ENCODE measurements around the gene SMARCD3.

Gene SMARCD3

GRCh38 chr7:151245360-151246101 is 3.0 kb downstream of the SMARCD3 start:
- TF ChIP-seq POLR2A (IDR thresholded peaks at IDR 0.05; ENCODE audit: low read depth, low read length) (no peak), TAF1 (IDR thresholded peaks at IDR 0.05; ENCODE audit: low read depth, low read length) (no peak), SPI1 (IDR thresholded peaks at IDR 0.05; ENCODE audit: low read depth, low read length) (no peak), POLR2AphosphoS5 (IDR thresholded peaks at IDR 0.05; ENCODE audit: low read depth, low read length) (no peak), POU2F2 (IDR thresholded peaks at IDR 0.05; ENCODE audit: low read depth, low read length) (no peak), PAX5 (IDR thresholded peaks at IDR 0.05; ENCODE audit: insufficient read depth, low read length, severe bottlenecking) (no peak)
- FAIRE-seq (no peak), DNase-seq (ENCODE audit: insufficient read length, low spot score) (peak; percentile 91)

GRCh38 chr7:151244841-151245346 is 3.6 kb downstream of the SMARCD3 start:
- DNase-seq (ENCODE audit: insufficient read length, low spot score) (no peak), FAIRE-seq (no peak)
- no peak for TF ChIP-seq SPI1 (IDR thresholded peaks at IDR 0.05; ENCODE audit: low read depth, low read length)
- no peak for TF ChIP-seq POU2F2 (IDR thresholded peaks at IDR 0.05; ENCODE audit: low read depth, low read length)
- TF ChIP-seq POLR2AphosphoS5 (IDR thresholded peaks at IDR 0.05; ENCODE audit: low read depth, low read length) = no peak
- TF ChIP-seq PAX5 (IDR thresholded peaks at IDR 0.05; ENCODE audit: insufficient read depth, low read length, severe bottlenecking) = no peak
- TF ChIP-seq TAF1 (IDR thresholded peaks at IDR 0.05; ENCODE audit: low read depth, low read length) = no peak
- no peak for TF ChIP-seq POLR2A (IDR thresholded peaks at IDR 0.05; ENCODE audit: low read depth, low read length)

- DNase-seq (ENCODE audit: insufficient read length, low spot score) = peak; percentile 72
- FAIRE-seq = peak; percentile 62
- TF ChIP-seq POLR2AphosphoS5 (IDR thresholded peaks at IDR 0.05; ENCODE audit: low read depth, low read length) (no peak), TAF1 (IDR thresholded peaks at IDR 0.05; ENCODE audit: low read depth, low read length) (no peak), POU2F2 (IDR thresholded peaks at IDR 0.05; ENCODE audit: low read depth, low read length) (no peak), PAX5 (IDR thresholded peaks at IDR 0.05; ENCODE audit: insufficient read depth, low read length, severe bottlenecking) (no peak), POLR2A (IDR thresholded peaks at IDR 0.05; ENCODE audit: low read depth, low read length) (no peak), SPI1 (IDR thresholded peaks at IDR 0.05; ENCODE audit: low read depth, low read length) (no peak)
Measured at GRCh38 chr7:151244196-151244840, 4.2 kb downstream of the SMARCD3 start.

- TF ChIP-seq TAF1 (IDR thresholded peaks at IDR 0.05; ENCODE audit: low read depth, low read length) (no peak), POLR2AphosphoS5 (IDR thresholded peaks at IDR 0.05; ENCODE audit: low read depth, low read length) (no peak), POLR2A (IDR thresholded peaks at IDR 0.05; ENCODE audit: low read depth, low read length) (no peak), POU2F2 (IDR thresholded peaks at IDR 0.05; ENCODE audit: low read depth, low read length) (no peak), SPI1 (IDR thresholded peaks at IDR 0.05; ENCODE audit: low read depth, low read length) (no peak), PAX5 (IDR thresholded peaks at IDR 0.05; ENCODE audit: insufficient read depth, low read length, severe bottlenecking) (no peak)
- FAIRE-seq (peak; percentile 78), DNase-seq (ENCODE audit: insufficient read length, low spot score) (peak; percentile 67)
Measured at GRCh38 chr7:151243408-151244195, 4.9 kb downstream of the SMARCD3 start.

GRCh38 chr7:151243045-151243349 is 5.5 kb downstream of the SMARCD3 start:
- no peak for DNase-seq (ENCODE audit: insufficient read length, low spot score)
- TF ChIP-seq PAX5 (IDR thresholded peaks at IDR 0.05; ENCODE audit: insufficient read depth, low read length, severe bottlenecking) (no peak), SPI1 (IDR thresholded peaks at IDR 0.05; ENCODE audit: low read depth, low read length) (no peak), POU2F2 (IDR thresholded peaks at IDR 0.05; ENCODE audit: low read depth, low read length) (no peak), POLR2AphosphoS5 (IDR thresholded peaks at IDR 0.05; ENCODE audit: low read depth, low read length) (no peak), TAF1 (IDR thresholded peaks at IDR 0.05; ENCODE audit: low read depth, low read length) (no peak), POLR2A (IDR thresholded peaks at IDR 0.05; ENCODE audit: low read depth, low read length) (no peak)
- no peak for FAIRE-seq

GRCh38 chr7:151242159-151243044 is 6.1 kb downstream of the SMARCD3 start:
- no peak for TF ChIP-seq POU2F2 (IDR thresholded peaks at IDR 0.05; ENCODE audit: low read depth, low read length)
- TF ChIP-seq SPI1 (IDR thresholded peaks at IDR 0.05; ENCODE audit: low read depth, low read length) = no peak
- 0 out of 2 replicates have a peak, but pooled peaks have one; percentile 8 for TF ChIP-seq POLR2AphosphoS5 (IDR thresholded peaks at IDR 0.05; ENCODE audit: low read depth, low read length)
- DNase-seq (ENCODE audit: insufficient read length, low spot score) (no peak), FAIRE-seq (peak; percentile 64)

GRCh38 chr7:151241755-151242096 is 6.8 kb downstream of the SMARCD3 start:
- FAIRE-seq (no peak), DNase-seq (ENCODE audit: insufficient read length, low spot score) (no peak)
- TF ChIP-seq POU2F2 (IDR thresholded peaks at IDR 0.05; ENCODE audit: low read depth, low read length) (no peak), PAX5 (IDR thresholded peaks at IDR 0.05; ENCODE audit: insufficient read depth, low read length, severe bottlenecking) (no peak), TAF1 (IDR thresholded peaks at IDR 0.05; ENCODE audit: low read depth, low read length) (no peak), POLR2AphosphoS5 (IDR thresholded peaks at IDR 0.05; ENCODE audit: low read depth, low read length) (no peak), SPI1 (IDR thresholded peaks at IDR 0.05; ENCODE audit: low read depth, low read length) (no peak), POLR2A (IDR thresholded peaks at IDR 0.05; ENCODE audit: low read depth, low read length) (no peak)

GRCh38 chr7:151240942-151241754 is 7.3 kb downstream of the SMARCD3 start:
- no peak for FAIRE-seq
- TF ChIP-seq POLR2AphosphoS5 (IDR thresholded peaks at IDR 0.05; ENCODE audit: low read depth, low read length) (no peak), SPI1 (IDR thresholded peaks at IDR 0.05; ENCODE audit: low read depth, low read length) (no peak)
- DNase-seq (ENCODE audit: insufficient read length, low spot score) = no peak

Data from GM12891 (cell line).